H1 (cell line): ENCODE data around the gene UGT1A10.
"Not testable (repeated sequence)": the region's sequence is repeated elsewhere in the genome, so short reads cannot be mapped to it uniquely, and the experiment has no call there.

ENCODE experiments used
- POLR2AphosphoS5 ChIP-seq: IDR thresholded peaks from 2 replicates; pipeline ENCODE4 v1.6.1; 2011; ENCODE audit warnings: low read depth, low read length
- SIX5 ChIP-seq: IDR thresholded peaks from 2 replicates; pipeline ENCODE4 v1.6.1; 2011; ENCODE audit warnings: mild to moderate bottlenecking, low read depth, low read length
- TF ChIP-seq, protein P1 (sequence below), 3 experiments: IDR thresholded peaks; 1 replicate in 2 of 3; 2 replicates in 1 of 3; pipeline versions ENCODE4 v1.5.1 to v1.6.1; 2011; ENCODE audit warnings: low read length in 3 of 3, mild to moderate bottlenecking in 3 of 3, inconsistent platforms in 2 of 3, low read depth in 1 of 3, moderate library complexity in 1 of 3; ENCODE audit not compliant: insufficient read depth in 1 of 3; ENCODE audit errors: control extremely low read depth in 1 of 3

DNA sequence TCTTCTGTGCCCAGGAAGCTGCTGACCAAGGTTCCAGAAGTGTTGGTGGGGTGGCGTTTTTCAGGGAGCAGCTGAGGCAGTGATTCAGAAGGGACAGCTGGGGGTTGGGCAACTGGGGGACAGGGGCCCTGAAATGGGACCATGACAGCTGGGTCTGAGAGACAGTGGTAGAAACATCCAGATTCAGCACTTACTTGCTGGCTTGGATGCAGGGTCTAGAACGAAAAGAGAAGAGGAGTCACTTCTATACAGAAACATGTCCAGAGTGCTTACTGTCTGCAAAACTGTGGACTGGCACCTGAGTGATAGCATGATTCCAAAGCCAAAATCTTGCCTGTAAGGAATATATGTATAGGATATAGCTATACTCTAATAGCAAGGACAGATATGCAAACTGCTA, 109.6 kb downstream of the UGT1A10 start:
- not testable (repeated sequence) for TF ChIP-seq SIX5, POLR2AphosphoS5
- TF ChIP-seq, protein P1, sequence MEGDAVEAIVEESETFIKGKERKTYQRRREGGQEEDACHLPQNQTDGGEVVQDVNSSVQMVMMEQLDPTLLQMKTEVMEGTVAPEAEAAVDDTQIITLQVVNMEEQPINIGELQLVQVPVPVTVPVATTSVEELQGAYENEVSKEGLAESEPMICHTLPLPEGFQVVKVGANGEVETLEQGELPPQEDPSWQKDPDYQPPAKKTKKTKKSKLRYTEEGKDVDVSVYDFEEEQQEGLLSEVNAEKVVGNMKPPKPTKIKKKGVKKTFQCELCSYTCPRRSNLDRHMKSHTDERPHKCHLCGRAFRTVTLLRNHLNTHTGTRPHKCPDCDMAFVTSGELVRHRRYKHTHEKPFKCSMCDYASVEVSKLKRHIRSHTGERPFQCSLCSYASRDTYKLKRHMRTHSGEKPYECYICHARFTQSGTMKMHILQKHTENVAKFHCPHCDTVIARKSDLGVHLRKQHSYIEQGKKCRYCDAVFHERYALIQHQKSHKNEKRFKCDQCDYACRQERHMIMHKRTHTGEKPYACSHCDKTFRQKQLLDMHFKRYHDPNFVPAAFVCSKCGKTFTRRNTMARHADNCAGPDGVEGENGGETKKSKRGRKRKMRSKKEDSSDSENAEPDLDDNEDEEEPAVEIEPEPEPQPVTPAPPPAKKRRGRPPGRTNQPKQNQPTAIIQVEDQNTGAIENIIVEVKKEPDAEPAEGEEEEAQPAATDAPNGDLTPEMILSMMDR (IDR thresholded peaks at IDR 0.05; ENCODE audit: control extremely low read depth in 1 of 3, insufficient read depth in 1 of 3, low read depth in 1 of 3, low read length in 3 of 3), result not testable (repeated sequence)
